GM12878 (cell line): ENCODE measurements around the gene DCUN1D4. TPM values are rescaled to one million over a fixed set of nuclear protein-coding genes. Genes with fewer than 3 reads are reported as not detected.

Experiments used
- MEF2B ChIP-seq: fragments of 450-650 bp; IDR thresholded peaks from 2 replicates; pipeline ENCODE4 v1.6.1; 2018; ENCODE audit warnings: mild to moderate bottlenecking, moderate library complexity; ENCODE audit not compliant: partially characterized antibody, poor library complexity, severe bottlenecking
- RCOR1 ChIP-seq: conservative IDR thresholded peaks from 2 replicates; pipeline ENCODE4 v1.6.1; 2012; ENCODE audit warnings: low read depth, low read length, improper control_type of control experiment
- SREBF1 ChIP-seq: IDR thresholded peaks from 2 replicates; pipeline ENCODE4 v1.6.1; 2012; ENCODE audit warnings: mild to moderate bottlenecking, low read length
- polyA plus RNA-seq, 11 experiments: library from polyadenylated mRNA; depleted of rRNA in 4 of 11; unstranded in 6 of 11; stranded (reverse) in 5 of 11; fragments of >200 nt; fragmentation: Nextera tagmentation in 4 of 11; fragmentation: Illumina TruSeq in 1 of 11; extraction: Ambion mirVana in 4 of 11; extraction: Trizol in 1 of 11; gene quantifications; 1 replicate in 1 of 11; 2 replicates in 10 of 11; pipeline versions ENCODE4 v1.2.1 to v1.2.3, GENCODE V29; 2011 to 2016; ENCODE audit warnings: inconsistent platforms in 2 of 11, missing spikeins in 2 of 11, low read depth in 1 of 11
- total RNA-seq, 4 experiments: library from RNA; depleted of rRNA in 3 of 4; stranded (reverse); fragments of >200 nt in 3 of 4; fragmentation: Illumina TruSeq in 1 of 4; extraction: Trizol in 1 of 4; gene quantifications; 2 replicates each; pipeline versions ENCODE4 v1.2.1 to v1.2.3, GENCODE V29; 2013 to 2021
- TF ChIP-seq, protein P1 (sequence below): IDR thresholded peaks from 2 replicates; pipeline ENCODE4 v1.6.1; 2012; ENCODE audit warnings: low read depth, low read length, improper control_type of control experiment
- TF ChIP-seq, protein P2 (sequence below): fragments of 450-650 bp; formaldehyde crosslinking; IDR thresholded peaks from 2 replicates; pipeline ENCODE4 v1.4.0; 2022; ENCODE audit warnings: mild to moderate bottlenecking, moderate library complexity

Gene DCUN1D4
- total and polyA plus RNA-seq, 10 of the 15 experiments (the other 5 are each of a cell fraction or from before 2014, with no cell fraction given) = 7.1 to 62.6 (median 16.8) TPM

DNA sequence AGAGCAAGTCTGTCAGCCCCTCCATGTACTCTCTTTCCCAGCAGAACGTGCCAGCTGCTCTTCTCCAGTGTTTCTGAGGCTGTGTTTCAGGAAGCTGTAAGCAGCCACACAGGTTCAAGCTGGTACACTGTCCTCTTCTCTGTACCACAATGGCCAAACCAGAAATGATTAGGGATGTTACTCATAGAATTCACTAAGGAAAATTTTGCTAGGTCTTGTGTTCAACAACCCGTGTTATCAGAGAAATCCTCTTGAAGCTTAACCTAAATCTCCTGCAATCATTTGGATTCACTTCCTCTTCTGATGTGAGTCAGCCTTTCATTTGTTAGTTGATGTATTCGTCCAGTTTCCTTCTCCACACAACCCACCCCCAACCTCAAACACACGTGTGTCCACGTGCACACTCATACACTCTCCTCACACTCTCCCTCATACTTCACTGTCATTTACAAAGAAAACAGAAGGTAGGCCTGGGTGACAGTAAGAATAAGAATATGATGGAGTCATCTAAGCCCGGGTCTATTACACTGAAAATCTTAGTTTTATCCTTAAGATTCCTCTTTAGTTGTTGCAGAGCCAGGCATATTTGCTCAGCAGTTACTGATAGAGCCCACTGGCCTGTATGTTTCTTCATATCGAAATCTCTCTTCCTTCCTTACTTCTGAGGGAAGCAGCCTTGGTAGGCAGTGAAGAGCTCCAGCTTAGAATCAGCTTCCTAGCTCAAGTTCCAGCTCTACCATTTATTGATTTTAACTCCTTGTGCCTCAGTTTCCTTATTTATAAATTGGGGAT, 63.4 kb downstream of the DCUN1D4 start (continued):
- TF ChIP-seq SREBF1 = no peak
- no peak for TF ChIP-seq RCOR1
- TF ChIP-seq, protein P1, sequence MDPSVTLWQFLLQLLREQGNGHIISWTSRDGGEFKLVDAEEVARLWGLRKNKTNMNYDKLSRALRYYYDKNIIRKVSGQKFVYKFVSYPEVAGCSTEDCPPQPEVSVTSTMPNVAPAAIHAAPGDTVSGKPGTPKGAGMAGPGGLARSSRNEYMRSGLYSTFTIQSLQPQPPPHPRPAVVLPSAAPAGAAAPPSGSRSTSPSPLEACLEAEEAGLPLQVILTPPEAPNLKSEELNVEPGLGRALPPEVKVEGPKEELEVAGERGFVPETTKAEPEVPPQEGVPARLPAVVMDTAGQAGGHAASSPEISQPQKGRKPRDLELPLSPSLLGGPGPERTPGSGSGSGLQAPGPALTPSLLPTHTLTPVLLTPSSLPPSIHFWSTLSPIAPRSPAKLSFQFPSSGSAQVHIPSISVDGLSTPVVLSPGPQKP = no peak
- peak; percentile 84 for TF ChIP-seq MEF2B
- TF ChIP-seq, protein P2, sequence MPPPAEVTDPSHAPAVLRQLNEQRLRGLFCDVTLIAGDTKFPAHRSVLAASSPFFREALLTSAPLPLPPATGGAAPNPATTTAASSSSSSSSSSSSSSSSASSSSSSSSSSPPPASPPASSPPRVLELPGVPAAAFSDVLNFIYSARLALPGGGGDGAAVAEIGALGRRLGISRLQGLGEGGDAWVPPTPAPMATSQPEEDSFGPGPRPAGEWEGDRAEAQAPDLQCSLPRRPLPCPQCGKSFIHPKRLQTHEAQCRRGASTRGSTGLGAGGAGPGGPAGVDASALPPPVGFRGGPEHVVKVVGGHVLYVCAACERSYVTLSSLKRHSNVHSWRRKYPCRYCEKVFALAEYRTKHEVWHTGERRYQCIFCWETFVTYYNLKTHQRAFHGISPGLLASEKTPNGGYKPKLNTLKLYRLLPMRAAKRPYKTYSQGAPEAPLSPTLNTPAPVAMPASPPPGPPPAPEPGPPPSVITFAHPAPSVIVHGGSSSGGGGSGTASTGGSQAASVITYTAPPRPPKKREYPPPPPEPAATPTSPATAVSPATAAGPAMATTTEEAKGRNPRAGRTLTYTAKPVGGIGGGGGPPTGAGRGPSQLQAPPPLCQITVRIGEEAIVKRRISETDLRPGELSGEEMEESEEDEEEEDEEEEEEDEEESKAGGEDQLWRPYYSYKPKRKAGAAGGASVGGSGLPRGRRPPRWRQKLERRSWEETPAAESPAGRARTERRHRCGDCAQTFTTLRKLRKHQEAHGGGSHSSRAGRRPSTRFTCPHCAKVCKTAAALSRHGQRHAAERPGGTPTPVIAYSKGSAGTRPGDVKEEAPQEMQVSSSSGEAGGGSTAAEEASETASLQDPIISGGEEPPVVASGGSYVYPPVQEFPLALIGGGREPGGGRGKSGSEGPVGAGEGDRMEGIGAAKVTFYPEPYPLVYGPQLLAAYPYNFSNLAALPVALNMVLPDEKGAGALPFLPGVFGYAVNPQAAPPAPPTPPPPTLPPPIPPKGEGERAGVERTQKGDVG (CRISPR knock-in tag) = no peak
